LNCaP clone FGC (cell line): ENCODE data around the gene SORCS2.
"Not testable (repeated sequence)": the region's sequence is repeated elsewhere in the genome, so short reads cannot be mapped to it uniquely, and the experiment has no call there.

Experiments used
- DNase-seq: peaks from one replicate; pipeline ENCODE4 v3.0.0-alpha.2; 2011; ENCODE audit warnings: low read depth
- H3K4me3 ChIP-seq: 2 replicates; pipeline ENCODE4 v1.5.1; 2011; ENCODE audit warnings: mild to moderate bottlenecking, low read depth, low read length, control low read depth
- TF ChIP-seq, protein P1 (sequence below): IDR thresholded peaks from 2 replicates; pipeline ENCODE4 v1.5.1; 2012; ENCODE audit warnings: mild to moderate bottlenecking; ENCODE audit not compliant: control insufficient read depth, insufficient read depth; ENCODE audit errors: extremely low read depth

Gene SORCS2

DNA sequence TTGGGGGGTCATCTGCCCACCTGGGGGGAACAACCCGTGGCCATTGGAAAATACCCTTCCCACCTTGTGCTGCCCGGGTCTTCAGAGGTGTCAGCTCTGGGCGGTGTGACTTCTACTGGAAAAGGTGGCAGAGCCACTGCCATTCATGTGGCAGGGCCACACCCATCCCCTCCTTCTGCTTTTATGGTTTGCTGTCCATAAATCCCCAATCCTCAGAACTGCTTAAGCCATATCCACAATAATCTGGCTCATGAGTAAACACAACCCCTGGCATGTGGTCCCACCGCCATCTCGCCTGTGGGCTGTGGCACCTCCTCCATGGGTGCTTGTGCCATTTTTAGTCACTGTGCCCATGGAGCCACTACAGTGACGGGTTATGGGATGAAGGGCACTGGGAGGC lies 20.6 kb downstream of the SORCS2 start:
- no peak for DNase-seq
- H3K4me3 ChIP-seq, result no peak overlapping the region
- TF ChIP-seq, protein P1, sequence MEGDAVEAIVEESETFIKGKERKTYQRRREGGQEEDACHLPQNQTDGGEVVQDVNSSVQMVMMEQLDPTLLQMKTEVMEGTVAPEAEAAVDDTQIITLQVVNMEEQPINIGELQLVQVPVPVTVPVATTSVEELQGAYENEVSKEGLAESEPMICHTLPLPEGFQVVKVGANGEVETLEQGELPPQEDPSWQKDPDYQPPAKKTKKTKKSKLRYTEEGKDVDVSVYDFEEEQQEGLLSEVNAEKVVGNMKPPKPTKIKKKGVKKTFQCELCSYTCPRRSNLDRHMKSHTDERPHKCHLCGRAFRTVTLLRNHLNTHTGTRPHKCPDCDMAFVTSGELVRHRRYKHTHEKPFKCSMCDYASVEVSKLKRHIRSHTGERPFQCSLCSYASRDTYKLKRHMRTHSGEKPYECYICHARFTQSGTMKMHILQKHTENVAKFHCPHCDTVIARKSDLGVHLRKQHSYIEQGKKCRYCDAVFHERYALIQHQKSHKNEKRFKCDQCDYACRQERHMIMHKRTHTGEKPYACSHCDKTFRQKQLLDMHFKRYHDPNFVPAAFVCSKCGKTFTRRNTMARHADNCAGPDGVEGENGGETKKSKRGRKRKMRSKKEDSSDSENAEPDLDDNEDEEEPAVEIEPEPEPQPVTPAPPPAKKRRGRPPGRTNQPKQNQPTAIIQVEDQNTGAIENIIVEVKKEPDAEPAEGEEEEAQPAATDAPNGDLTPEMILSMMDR, result no peak

DNA sequence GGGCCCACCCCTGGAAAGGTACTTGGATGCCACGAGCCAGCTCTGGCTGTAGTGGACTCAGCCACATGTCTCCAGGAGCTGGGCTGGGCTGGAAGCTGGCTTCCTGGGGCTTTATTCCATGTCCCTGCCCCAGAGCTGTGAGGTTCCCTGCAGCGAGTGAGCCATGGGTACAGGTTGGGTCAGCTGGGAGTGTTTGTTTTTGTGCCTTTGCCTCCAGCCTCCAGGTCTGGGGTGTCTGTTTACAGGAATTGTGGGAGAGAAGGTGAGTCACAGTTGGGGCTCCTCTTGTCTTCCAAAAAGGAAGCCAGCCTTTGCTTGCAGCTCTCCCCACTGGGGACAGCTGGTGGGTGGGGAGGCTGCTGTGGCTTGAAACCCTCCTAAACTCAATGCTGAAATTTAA lies 21.5 kb downstream of the SORCS2 start:
- TF ChIP-seq, protein P1, result no peak
- DNase-seq, result no peak

DNA sequence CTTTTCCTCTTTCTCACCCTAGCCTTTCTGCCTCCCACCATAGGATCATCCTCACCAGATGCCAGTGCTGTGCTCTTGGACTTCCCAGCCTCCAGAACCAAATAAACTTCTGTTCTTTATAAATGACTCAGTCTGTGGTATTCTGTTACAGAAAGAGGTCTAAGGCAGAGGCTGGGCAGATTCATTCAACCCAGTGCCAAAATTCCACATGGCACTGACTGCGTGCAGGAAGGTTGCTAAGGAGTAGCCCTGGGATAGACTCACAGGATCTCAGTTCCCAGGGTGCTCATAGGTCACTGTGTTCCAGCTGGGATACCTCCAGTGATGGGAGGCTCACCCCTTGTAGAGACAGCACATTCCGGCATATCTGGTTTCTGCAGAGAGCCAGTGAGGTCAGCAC lies 22.0 kb downstream of the SORCS2 start:
- no peak for DNase-seq
- no peak overlapping the region for H3K4me3 ChIP-seq
- TF ChIP-seq, protein P1, result no peak

More for the DNA sequence above, 21.5 kb downstream of the SORCS2 start:
- no peak overlapping the region for H3K4me3 ChIP-seq

DNA sequence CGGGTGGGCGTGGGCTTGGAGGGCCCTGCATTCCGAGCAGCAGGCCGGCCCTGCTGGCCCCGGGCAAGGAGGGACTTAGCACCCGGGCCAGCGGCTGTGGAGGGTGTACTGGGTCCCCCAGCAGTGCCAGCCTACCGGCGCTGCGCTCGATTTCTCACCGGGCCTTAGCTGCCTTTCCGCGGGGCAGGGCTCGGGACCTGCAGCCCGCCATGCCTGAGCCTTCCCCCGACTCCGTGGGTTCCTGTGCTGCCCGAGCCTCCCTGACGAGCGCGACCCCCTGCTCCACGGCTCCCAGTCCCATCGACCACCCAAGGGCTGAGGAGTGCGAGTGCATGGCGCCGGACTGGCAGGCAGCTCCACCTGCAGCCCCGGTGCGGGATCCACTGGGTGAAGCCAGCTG lies 22.8 kb downstream of the SORCS2 start:
- H3K4me3 ChIP-seq, DNase-seq: not testable (repeated sequence)

DNA sequence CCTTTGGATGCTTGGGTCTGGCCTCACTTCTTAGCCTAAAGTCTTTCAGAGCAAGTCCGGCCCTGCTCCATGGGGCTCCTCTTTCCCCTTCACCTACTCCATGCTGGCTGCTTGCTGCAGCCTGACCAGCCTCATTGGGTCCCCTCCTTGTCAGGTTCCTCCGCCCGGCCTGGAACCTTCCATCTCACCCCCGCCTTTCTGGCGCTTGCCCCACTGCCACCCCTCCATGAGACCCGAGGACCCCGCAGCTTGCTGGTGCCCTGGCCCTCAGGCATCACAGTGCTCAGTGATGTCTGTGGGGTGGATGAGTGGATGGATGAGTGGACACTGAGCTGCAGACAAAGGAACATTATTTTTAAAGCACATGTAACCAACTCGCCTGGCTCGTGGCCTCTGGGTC lies 24.7 kb downstream of the SORCS2 start:
- no peak for DNase-seq
- TF ChIP-seq, protein P1, result no peak
- H3K4me3 ChIP-seq, result no peak overlapping the region

DNA sequence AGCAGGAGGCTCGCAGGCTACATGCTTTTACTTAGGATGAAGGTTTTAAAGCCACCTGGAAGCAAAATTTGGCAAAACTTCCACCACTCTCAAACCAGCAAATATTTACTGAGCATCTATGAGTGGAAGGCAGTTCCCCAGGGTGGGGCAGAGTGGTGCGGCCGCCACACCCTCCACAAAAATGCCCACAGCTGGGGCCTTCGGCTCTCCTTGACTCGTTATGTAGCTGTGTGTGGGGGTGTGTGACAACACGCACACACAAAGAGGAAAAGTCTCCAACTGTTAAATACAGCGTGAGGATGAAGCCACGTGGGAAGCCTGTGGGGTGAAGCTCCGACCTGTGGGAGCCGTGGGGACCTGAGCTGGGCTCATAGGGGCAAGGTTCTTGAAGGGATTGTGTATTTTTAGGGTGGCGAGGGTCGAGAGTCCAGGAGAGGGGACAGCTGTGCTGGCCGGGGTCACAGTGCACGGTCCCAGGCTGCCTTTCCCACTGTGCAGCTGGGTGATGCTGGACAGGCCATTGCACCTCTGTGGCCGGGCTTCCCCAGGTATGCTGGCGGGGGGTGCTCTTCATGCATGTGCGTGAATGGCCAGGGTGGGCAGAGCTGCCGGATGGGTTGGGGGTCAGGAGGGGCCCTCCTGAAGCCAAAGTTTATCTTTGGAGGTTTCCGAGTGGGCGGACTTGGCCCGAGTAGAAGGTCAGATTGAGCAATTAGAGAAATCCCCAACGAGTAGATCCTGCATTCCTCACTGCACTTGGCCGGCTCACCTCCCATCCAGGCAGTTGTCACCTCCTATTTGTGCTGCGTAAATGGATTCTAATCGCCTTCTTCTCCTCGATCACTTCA lies 25.4 kb downstream of the SORCS2 start:
- TF ChIP-seq, protein P1, result no peak
- no peak overlapping the region for H3K4me3 ChIP-seq
- DNase-seq, result peak; percentile 2

DNA sequence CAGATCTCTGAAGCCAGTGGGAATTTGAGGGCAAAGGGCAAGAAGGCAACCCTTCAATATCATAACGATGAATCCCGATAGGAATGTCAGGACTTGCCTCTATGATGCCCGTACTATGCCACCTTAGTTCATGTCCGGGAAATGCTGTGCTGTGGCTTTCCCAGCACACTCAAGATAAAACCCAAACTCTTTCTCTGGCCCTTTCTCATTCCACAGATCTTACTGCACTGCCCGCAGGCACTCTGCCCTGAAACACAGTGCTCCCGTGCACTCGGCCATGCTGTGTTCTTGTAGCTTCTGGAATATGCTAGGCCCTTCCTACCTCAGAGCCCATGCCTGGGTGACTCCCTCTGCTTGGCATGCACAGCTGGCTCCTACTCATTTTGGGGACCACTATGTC lies 26.3 kb downstream of the SORCS2 start:
- H3K4me3 ChIP-seq, result no peak overlapping the region
- TF ChIP-seq, protein P1, result no peak
- DNase-seq, result no peak
